ENCODE measurements around the gene SEPTIN2. TPM values are rescaled to one million over a fixed set of nuclear protein-coding genes. Genes with fewer than 3 reads are reported as not detected.

SEPTIN2 gene
- total RNA-seq, 1 experiment from 2014 or later, result 281 TPM

DNA sequence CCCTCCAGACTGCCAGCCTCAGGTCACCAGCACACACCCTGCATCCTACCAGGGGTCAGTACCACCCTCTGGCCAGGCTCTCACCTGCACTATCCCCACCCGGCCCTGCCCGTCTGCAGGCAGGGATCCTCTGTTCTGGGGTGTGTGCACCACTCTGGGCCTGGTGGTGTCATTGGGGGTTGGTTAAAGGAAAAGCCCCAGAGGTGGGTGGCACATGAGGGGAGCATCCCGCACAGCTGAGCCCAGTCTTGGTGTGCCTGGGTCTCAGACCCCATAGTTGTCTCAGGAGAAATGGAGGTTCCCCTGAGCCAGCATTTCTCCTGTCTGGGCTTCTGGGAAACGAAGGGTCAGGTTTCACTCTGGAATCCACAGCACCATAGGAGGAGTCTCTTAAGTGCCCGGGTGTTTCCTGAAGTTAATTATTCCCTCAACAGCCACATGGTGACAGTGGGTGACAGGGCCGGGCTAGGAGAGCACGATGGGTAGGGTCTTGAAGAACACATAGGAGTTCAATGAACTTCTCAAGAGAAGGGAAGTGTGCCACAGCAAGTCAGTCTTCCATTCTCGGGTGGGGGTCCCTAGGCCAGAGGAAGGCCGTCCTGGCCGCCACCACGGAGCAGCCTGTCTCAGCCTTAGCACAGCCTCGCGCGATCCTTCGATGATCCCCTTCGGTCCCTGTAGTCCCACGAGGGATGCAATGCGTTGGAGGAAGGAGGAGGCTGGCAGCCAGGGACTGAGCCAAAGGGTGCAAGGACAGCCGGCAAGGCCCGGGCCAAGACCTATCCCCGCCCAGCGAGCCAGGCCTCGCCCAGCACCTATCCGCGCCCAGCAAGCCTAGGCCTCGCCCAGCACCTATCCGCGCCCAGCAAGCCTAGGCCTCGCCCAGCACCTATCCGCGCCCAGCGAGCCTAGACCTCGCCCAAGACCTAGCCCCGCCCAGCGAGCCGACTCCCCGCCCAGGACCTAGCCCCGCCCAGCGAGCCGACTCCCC is 39.2 kb downstream of the SEPTIN2 start:
- DNase-seq, result peak; percentile 91
- H3K4me1 ChIP-seq (ENCODE audit: low read length), result peaks cover 51% of the 10 kb centered on the region
- H3K9me2 ChIP-seq (replicated peaks; ENCODE audit: insufficient read depth, low read length), result no peaks in the 10 kb centered on the region
- no peaks in the 10 kb centered on the region for H3K27me3 ChIP-seq (ENCODE audit: low read length)
- peaks cover 37% of the 10 kb centered on the region for H3K36me3 ChIP-seq (ENCODE audit: insufficient read depth, low read length)
- no peak overlapping the region for H3K4me2 ChIP-seq (ENCODE audit: low read depth, low read length, poor library complexity, severe bottlenecking)
- peak overlapping the region; percentile 17; the same call in 1 of the 2 replicates for H3K4me3 ChIP-seq (ENCODE audit: low read length)
- H3K9me3 ChIP-seq (ENCODE audit: low read length), result no peaks in the 10 kb centered on the region
- peaks cover 34% of the 10 kb centered on the region for H4K20me1 ChIP-seq (ENCODE audit: insufficient read depth, low read depth, low read length)
- H3K9ac ChIP-seq (ENCODE audit: low read length), result no peak overlapping the region
- peaks cover 36% of the 10 kb centered on the region for H3K79me2 ChIP-seq (ENCODE audit: low read length)
- no peak overlapping the region for H2AFZ ChIP-seq (ENCODE audit: low read length)
- no peak overlapping the region for H3K27ac ChIP-seq (ENCODE audit: low read length)

DNA sequence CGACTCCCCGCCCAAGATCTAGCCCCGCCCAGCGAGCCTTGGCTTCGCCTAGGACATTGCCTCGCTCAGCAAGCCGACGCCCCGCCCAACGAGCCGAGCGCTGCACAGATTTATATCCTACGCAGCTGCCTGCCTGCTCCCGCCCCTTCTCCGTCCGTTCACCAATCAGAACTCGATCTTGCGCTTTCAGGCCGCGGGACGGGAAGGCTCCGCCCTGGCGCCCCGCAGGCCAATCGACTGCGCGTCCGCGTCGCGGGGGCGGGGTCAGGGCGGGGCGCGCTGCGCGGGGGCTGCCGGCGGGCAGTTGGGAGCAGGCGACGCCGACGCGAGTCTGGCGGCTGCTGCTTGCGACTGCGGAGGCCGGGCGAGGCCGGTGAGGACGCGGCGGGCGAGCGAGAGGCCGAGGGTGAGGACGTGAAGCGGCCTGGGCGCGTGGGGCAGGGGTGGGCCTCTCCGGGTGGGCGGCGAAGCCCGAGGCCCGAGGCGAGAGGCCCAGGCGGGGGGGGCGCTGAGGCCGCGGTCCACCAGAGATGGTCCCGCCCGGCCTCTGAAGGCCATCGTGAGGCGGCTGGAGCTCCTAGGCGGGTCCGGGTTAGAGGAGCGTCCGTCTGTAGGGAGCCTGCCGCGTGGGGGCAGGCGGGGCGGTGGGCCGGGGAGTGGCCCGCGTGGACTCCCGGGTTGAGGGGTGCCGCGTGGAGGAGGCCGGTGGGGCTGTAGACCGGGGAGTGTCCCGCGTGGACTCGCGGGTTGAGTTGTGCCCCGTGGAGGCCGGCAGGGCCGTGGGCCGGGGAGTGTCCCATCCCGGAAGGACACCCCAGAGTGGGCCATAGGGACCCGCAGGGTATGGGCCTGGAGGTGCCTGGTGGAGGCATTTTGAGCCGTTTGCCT is 40.5 kb downstream of the SEPTIN2 start, which contains the start of gene FARP2:
FARP2 (plus strand) TSS at position 303 of the 888 bp plus-strand sequence. CDS start 16,823 bp downstream, outside the sequence.
- DNase-seq, result peak; percentile 100
- Histone ChIP-seq H4K20me1 (ENCODE audit: insufficient read depth, low read depth, low read length) (peaks cover 41% of the 10 kb centered on the region), H3K9me3 (ENCODE audit: low read length) (no peaks in the 10 kb centered on the region), H3K4me3 (ENCODE audit: low read length) (peak within 1 kb of the TSS; percentile 94), H3K27ac (ENCODE audit: low read length) (no peak within 1 kb of the TSS), H3K36me3 (ENCODE audit: insufficient read depth, low read length) (peaks cover 25% of the 10 kb centered on the region), H3K9ac (ENCODE audit: low read length) (peak within 1 kb of the TSS; percentile 92), H3K4me1 (ENCODE audit: low read length) (peaks cover 48% of the 10 kb centered on the region), H3K9me2 (replicated peaks; ENCODE audit: insufficient read depth, low read length) (no peaks in the 10 kb centered on the region), H3K27me3 (ENCODE audit: low read length) (no peaks in the 10 kb centered on the region), H3K79me2 (ENCODE audit: low read length) (peaks cover 44% of the 10 kb centered on the region), H3K4me2 (ENCODE audit: low read depth, low read length, poor library complexity, severe bottlenecking) (peak within 1 kb of the TSS; percentile 71), H2AFZ (ENCODE audit: low read length) (no peak within 1 kb of the TSS)

DNA sequence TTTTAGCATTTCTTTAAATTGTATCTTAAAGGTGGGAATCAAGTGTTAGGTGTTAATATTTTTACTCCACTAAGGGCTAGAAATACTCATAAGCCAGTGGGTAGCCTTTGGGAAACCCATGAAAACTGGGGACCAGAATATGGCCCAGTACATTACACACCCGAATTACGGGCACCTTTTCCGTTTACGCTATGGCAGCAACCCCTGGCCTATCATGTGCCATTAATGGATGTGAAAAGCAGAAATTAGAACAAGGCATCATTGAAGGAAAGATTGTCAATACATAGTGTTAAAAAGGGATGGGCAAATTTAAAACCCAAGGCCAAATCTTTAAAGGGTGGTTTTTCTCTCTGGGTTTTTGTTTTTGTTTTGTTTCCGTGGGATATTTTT is 41.1 kb downstream of the SEPTIN2 start:
- Histone ChIP-seq H3K4me1 (ENCODE audit: low read length) (peaks cover 43% of the 10 kb centered on the region), H3K27ac (ENCODE audit: low read length) (no peak overlapping the region), H3K36me3 (ENCODE audit: insufficient read depth, low read length) (peaks cover 19% of the 10 kb centered on the region), H3K4me2 (ENCODE audit: low read depth, low read length, poor library complexity, severe bottlenecking) (peak overlapping the region; percentile 71), H3K4me3 (ENCODE audit: low read length) (peak overlapping the region; percentile 94), H3K9ac (ENCODE audit: low read length) (peak overlapping the region; percentile 92), H3K27me3 (ENCODE audit: low read length) (no peaks in the 10 kb centered on the region), H3K79me2 (ENCODE audit: low read length) (peaks cover 47% of the 10 kb centered on the region), H2AFZ (ENCODE audit: low read length) (no peak overlapping the region), H4K20me1 (ENCODE audit: insufficient read depth, low read depth, low read length) (peaks cover 45% of the 10 kb centered on the region), H3K9me2 (replicated peaks; ENCODE audit: insufficient read depth, low read length) (no peaks in the 10 kb centered on the region), H3K9me3 (ENCODE audit: low read length) (no peaks in the 10 kb centered on the region)
- DNase-seq, result peak; percentile 69

GRCh38 chr2:241357531-241357930 is 41.8 kb downstream of the SEPTIN2 start:
- peaks cover 45% of the 10 kb centered on the region for H4K20me1 ChIP-seq (ENCODE audit: insufficient read depth, low read depth, low read length)
- H3K79me2 ChIP-seq (ENCODE audit: low read length), result peaks cover 47% of the 10 kb centered on the region
- DNase-seq, result no peak
- no peaks in the 10 kb centered on the region for H3K27me3 ChIP-seq (ENCODE audit: low read length)
- peaks cover 14% of the 10 kb centered on the region for H3K36me3 ChIP-seq (ENCODE audit: insufficient read depth, low read length)
- H3K9me2 ChIP-seq (replicated peaks; ENCODE audit: insufficient read depth, low read length), result no peaks in the 10 kb centered on the region
- H3K27ac ChIP-seq (ENCODE audit: low read length), result no peak overlapping the region
- H3K4me3 ChIP-seq (ENCODE audit: low read length), result peak overlapping the region; percentile 94
- no peak overlapping the region for H2AFZ ChIP-seq (ENCODE audit: low read length)
- peak overlapping the region; percentile 92 for H3K9ac ChIP-seq (ENCODE audit: low read length)
- H3K4me2 ChIP-seq (ENCODE audit: low read depth, low read length, poor library complexity, severe bottlenecking), result peak overlapping the region; percentile 71
- peaks cover 37% of the 10 kb centered on the region for H3K4me1 ChIP-seq (ENCODE audit: low read length)
- no peaks in the 10 kb centered on the region for H3K9me3 ChIP-seq (ENCODE audit: low read length)

GRCh38 chr2:241358470-241358869 is 42.7 kb downstream of the SEPTIN2 start:
- peaks cover 30% of the 10 kb centered on the region for H3K4me1 ChIP-seq (ENCODE audit: low read length)
- H3K79me2 ChIP-seq (ENCODE audit: low read length), result peaks cover 55% of the 10 kb centered on the region
- no peak for DNase-seq
- peak overlapping the region; percentile 16; the same call in 1 of the 2 replicates for H3K9ac ChIP-seq (ENCODE audit: low read length)
- no peaks in the 10 kb centered on the region for H3K27me3 ChIP-seq (ENCODE audit: low read length)
- no peak overlapping the region for H3K27ac ChIP-seq (ENCODE audit: low read length)
- no peaks in the 10 kb centered on the region for H3K9me3 ChIP-seq (ENCODE audit: low read length)
- H3K9me2 ChIP-seq (replicated peaks; ENCODE audit: insufficient read depth, low read length), result no peaks in the 10 kb centered on the region
- no peak overlapping the region for H2AFZ ChIP-seq (ENCODE audit: low read length)
- peak overlapping the region; percentile 71 for H3K4me2 ChIP-seq (ENCODE audit: low read depth, low read length, poor library complexity, severe bottlenecking)
- peaks cover 12% of the 10 kb centered on the region for H3K36me3 ChIP-seq (ENCODE audit: insufficient read depth, low read length)
- H4K20me1 ChIP-seq (ENCODE audit: insufficient read depth, low read depth, low read length), result peaks cover 48% of the 10 kb centered on the region
- no peak overlapping the region for H3K4me3 ChIP-seq (ENCODE audit: low read length)

- Histone ChIP-seq H3K9me2 (replicated peaks; ENCODE audit: insufficient read depth, low read length) (no peaks in the 10 kb centered on the region), H3K9me3 (ENCODE audit: low read length) (no peaks in the 10 kb centered on the region), H3K27me3 (ENCODE audit: low read length) (no peaks in the 10 kb centered on the region), H3K79me2 (ENCODE audit: low read length) (peaks cover 59% of the 10 kb centered on the region), H3K36me3 (ENCODE audit: insufficient read depth, low read length) (peaks cover 4% of the 10 kb centered on the region; the same call in 1 of the 2 replicates), H3K27ac (ENCODE audit: low read length) (no peak overlapping the region), H3K4me1 (ENCODE audit: low read length) (peaks cover 37% of the 10 kb centered on the region), H3K9ac (ENCODE audit: low read length) (no peak overlapping the region), H3K4me3 (ENCODE audit: low read length) (no peak overlapping the region), H4K20me1 (ENCODE audit: insufficient read depth, low read depth, low read length) (peaks cover 55% of the 10 kb centered on the region), H2AFZ (ENCODE audit: low read length) (no peak overlapping the region), H3K4me2 (ENCODE audit: low read depth, low read length, poor library complexity, severe bottlenecking) (no peak overlapping the region)
- DNase-seq, result peak; percentile 38
Measured at GRCh38 chr2:241359481-241360045, 43.8 kb downstream of the SEPTIN2 start.

DNA sequence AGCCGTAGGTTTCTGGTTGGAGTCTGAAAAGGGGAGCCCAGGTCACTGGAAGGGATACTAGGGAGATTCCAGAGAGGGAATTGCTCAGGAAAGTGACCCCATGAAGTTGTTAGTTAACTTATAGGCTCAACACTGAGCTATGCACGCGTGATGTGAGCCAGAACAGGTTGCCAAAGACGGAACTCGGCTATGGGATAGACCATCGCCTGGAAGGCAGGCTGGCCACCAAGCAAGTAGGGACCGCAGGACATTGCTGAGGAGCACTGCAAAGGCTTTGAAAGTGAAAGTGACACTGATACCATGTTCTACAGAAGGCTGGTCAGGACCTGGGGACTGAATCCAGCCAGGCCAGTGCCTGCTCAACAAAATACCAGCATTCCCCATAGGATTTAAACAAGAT is 47.7 kb downstream of the SEPTIN2 start:
- H3K27ac ChIP-seq (ENCODE audit: low read length), result no peak overlapping the region
- no peak overlapping the region for H3K9ac ChIP-seq (ENCODE audit: low read length)
- DNase-seq, result no peak
- H3K9me2 ChIP-seq (replicated peaks; ENCODE audit: insufficient read depth, low read length), result no peaks in the 10 kb centered on the region
- H3K9me3 ChIP-seq (ENCODE audit: low read length), result no peaks in the 10 kb centered on the region
- H3K4me1 ChIP-seq (ENCODE audit: low read length), result peaks cover 45% of the 10 kb centered on the region
- peaks cover 64% of the 10 kb centered on the region for H3K79me2 ChIP-seq (ENCODE audit: low read length)
- no peak overlapping the region for H3K4me3 ChIP-seq (ENCODE audit: low read length)
- H2AFZ ChIP-seq (ENCODE audit: low read length), result no peak overlapping the region
- H3K36me3 ChIP-seq (ENCODE audit: insufficient read depth, low read length), result no peaks in the 10 kb centered on the region
- H3K4me2 ChIP-seq (ENCODE audit: low read depth, low read length, poor library complexity, severe bottlenecking), result no peak overlapping the region
- no peaks in the 10 kb centered on the region for H3K27me3 ChIP-seq (ENCODE audit: low read length)
- H4K20me1 ChIP-seq (ENCODE audit: insufficient read depth, low read depth, low read length), result peaks cover 58% of the 10 kb centered on the region
